Endothelial cell of umbilical vein (primary cell): Measurements from ENCODE around the gene THAP4.

ENCODE experiments used
- CTCF ChIP-seq, 2 donors: IDR thresholded peaks; 1 replicate in 1 of 2; 2 replicates in 1 of 2; pipeline ENCODE4 v1.5.1; 2011; ENCODE audit warnings: low read length in 2 of 2, mild to moderate bottlenecking in 2 of 2, moderate library complexity in 2 of 2, control low read depth in 1 of 2, inconsistent platforms in 1 of 2, low read depth in 1 of 2; ENCODE audit not compliant: insufficient read depth in 1 of 2; ENCODE audit errors: extremely low read depth in 1 of 2
- EZH2 ChIP-seq: IDR thresholded peaks from 2 replicates; pipeline ENCODE4 v1.6.1; 2012; ENCODE audit warnings: borderline replicate concordance, low read depth, mild to moderate bottlenecking, moderate library complexity, low read length, inconsistent platforms; ENCODE audit not compliant: severe bottlenecking
- POLR2A ChIP-seq: IDR thresholded peaks from 2 replicates; pipeline ENCODE4 v1.6.1; 2012; ENCODE audit warnings: low read depth, mild to moderate bottlenecking, control low read depth, low read length

GRCh38 chr2:241561832-241562231 is 75.1 kb downstream of the THAP4 start:
- TF ChIP-seq CTCF (IDR thresholded peaks at IDR 0.05; ENCODE audit: extremely low read depth in 1 of 2, insufficient read depth in 1 of 2, low read depth in 1 of 2, low read length in 2 of 2), result no peak
- TF ChIP-seq POLR2A, result no peak
- TF ChIP-seq EZH2, result no peak
